Natural killer cell (primary cell): Measurements from ENCODE around the gene PRKCSH. TPM values are rescaled to one million over a fixed set of nuclear protein-coding genes. Genes with fewer than 3 reads are reported as not detected.
"Not testable (repeated sequence)": the region's sequence is repeated elsewhere in the genome, so short reads cannot be mapped to it uniquely, and the experiment has no call there.

ENCODE experiments used
- ATAC-seq, 3 donors: fragments of 150-1000 bp in 2 of 3; fragments of 200-7000 bp in 1 of 3; cut with Tn5 transposase; 1 replicate in 1 of 3; 2 replicates in 2 of 3; pipeline ENCODE4 v1.10.0; 2021; ENCODE audit warnings: mild to moderate bottlenecking in 2 of 3, moderate library complexity in 2 of 3
- DNase-seq, 2 donors: peaks; one replicate each; pipeline versions ENCODE4 v3.0.0 to v3.0.0-alpha.2; 2013 to 2021; ENCODE audit warnings: mixed read lengths in 1 of 2
- H3K27ac ChIP-seq: one replicate; pipeline ENCODE4 v1.5.1; 2013; ENCODE audit warnings: mild to moderate bottlenecking, low read length
- H3K27me3 ChIP-seq: one replicate; pipeline ENCODE4 v1.6.1; 2013; ENCODE audit warnings: low read length; ENCODE audit not compliant: control insufficient read depth, insufficient read depth
- H3K36me3 ChIP-seq: one replicate; pipeline ENCODE4 v1.6.1; 2013; ENCODE audit warnings: low read length; ENCODE audit not compliant: control insufficient read depth, insufficient read depth
- H3K4me1 ChIP-seq: one replicate; pipeline ENCODE4 v1.6.1; 2013; ENCODE audit warnings: low read length; ENCODE audit not compliant: control insufficient read depth, insufficient read depth
- H3K4me3 ChIP-seq: one replicate; pipeline ENCODE4 v1.5.1; 2013; ENCODE audit warnings: low read length
- H3K9me3 ChIP-seq: one replicate; pipeline ENCODE4 v1.6.1; 2013; ENCODE audit warnings: low read length; ENCODE audit not compliant: control insufficient read depth, insufficient read depth
- H3K27ac Mint-ChIP-seq, 2 donors: one replicate each; pipeline ENCODE4 v1.8.0; 2022; ENCODE audit warnings: mild to moderate bottlenecking in 2 of 2, mixed read lengths in 2 of 2, moderate library complexity in 1 of 2
- H3K27me3 Mint-ChIP-seq, 2 donors: one replicate each; pipeline ENCODE4 v1.8.0; 2022; ENCODE audit warnings: low read depth in 2 of 2, mixed read lengths in 2 of 2
- H3K36me3 Mint-ChIP-seq: one replicate; pipeline ENCODE4 v1.8.0; 2022; ENCODE audit warnings: mixed read lengths
- H3K4me1 Mint-ChIP-seq, 2 donors: one replicate each; pipeline ENCODE4 v1.8.0; 2022; ENCODE audit warnings: mixed read lengths in 2 of 2
- H3K4me3 Mint-ChIP-seq: one replicate; pipeline ENCODE4 v1.8.0; 2022; ENCODE audit warnings: mild to moderate bottlenecking, moderate library complexity, mixed read lengths
- H3K9me3 Mint-ChIP-seq, 2 donors: one replicate each; pipeline ENCODE4 v1.8.0; 2022; ENCODE audit warnings: mixed read lengths in 2 of 2
- CTCF ChIP-seq: fragments of 200-600 bp; IDR thresholded peaks from one replicate; pipeline ENCODE4 v1.8.0; 2022; ENCODE audit warnings: antibody characterized with exemption
- WGBS: methylation state at CpG from one replicate; pipeline ENCODE4 v1.1.7; 2013; ENCODE audit warnings: missing lambda C conversion rate; ENCODE audit not compliant: insufficient coverage; 5-methylcytosine and 5-hydroxymethylcytosine counted together
- intact Hi-C: fragments of 100-400 bp; cut with micrococcal nuclease; formaldehyde crosslinking; loops from one replicate; pipeline ENCODE4 v1.14.2; 2022
- total RNA-seq, 4 donors: library from RNA; stranded (reverse); fragments of 120-200 nt in 1 of 4; gene quantifications; one replicate each; pipeline versions ENCODE4 v1.2.3 to v1.2.4, GENCODE V29; 2013 to 2022

PRKCSH gene
- total RNA-seq, 3 donors from 2014 or later (not counting 1 experiment from before 2014, with no cell fraction given), result 320 to 367 (median 327) TPM

GRCh38 chr19:11425719-11426457, 9.5 kb upstream of the PRKCSH start:
- Mint-ChIP-seq H3K4me3 (no peak overlapping the region), H3K27me3 (peaks cover 21 to 23% of the 10 kb centered on the region in 2 donors), H3K9me3 (no peaks in the 10 kb centered on the region), H3K4me1 (peaks cover 25 to 31% of the 10 kb centered on the region in 2 donors), H3K27ac (no peak overlapping the region), H3K36me3 (no peaks in the 10 kb centered on the region)
- peaks cover 32% of the 10 kb centered on the region for H3K4me1 ChIP-seq
- H3K27ac ChIP-seq, result no peak overlapping the region
- no peaks in the 10 kb centered on the region for H3K9me3 ChIP-seq
- WGBS, result 92% methylated on average over 28 of the region's 28 CpGs
- peaks cover 27% of the 10 kb centered on the region for H3K27me3 ChIP-seq
- DNase-seq (no peak), ATAC-seq (no peak)
- H3K4me3 ChIP-seq, result no peak overlapping the region
- no peak for TF ChIP-seq CTCF
- intact Hi-C loops, result no loop called here
- H3K36me3 ChIP-seq, result no peaks in the 10 kb centered on the region

- no peaks in the 10 kb centered on the region for H3K9me3 Mint-ChIP-seq
- WGBS, result 96% methylated on average over 19 of the region's 19 CpGs
- peaks cover 20% of the 10 kb centered on the region for H3K27me3 ChIP-seq
- DNase-seq (no peak), ATAC-seq (no peak)
- no peak for TF ChIP-seq CTCF
- H3K4me3 Mint-ChIP-seq, result no peak overlapping the region
- no peak overlapping the region for H3K27ac ChIP-seq
- peaks cover 18 to 24% of the 10 kb centered on the region in 2 donors for H3K4me1 Mint-ChIP-seq
- H3K36me3 Mint-ChIP-seq, result no peaks in the 10 kb centered on the region
- no peak overlapping the region for H3K4me3 ChIP-seq
- H3K36me3 ChIP-seq, result no peaks in the 10 kb centered on the region
- peaks cover 25% of the 10 kb centered on the region for H3K4me1 ChIP-seq
- H3K27ac Mint-ChIP-seq, result no peak overlapping the region
- no peaks in the 10 kb centered on the region for H3K9me3 ChIP-seq
- intact Hi-C loops, result no loop called here
- H3K27me3 Mint-ChIP-seq, result peaks cover 14 to 16% of the 10 kb centered on the region in 2 donors
Measured at GRCh38 chr19:11426656-11427055, 8.8 kb upstream of the PRKCSH start.

- 88% methylated on average over 3 of the region's 3 CpGs for WGBS
- Mint-ChIP-seq H3K4me1 (peaks cover 21 to 29% of the 10 kb centered on the region in 2 donors), H3K27ac (peak overlapping the region in 1 of 2 donors; percentile 97)
- H3K4me3 ChIP-seq, DNase-seq, H3K9me3 Mint-ChIP-seq, H3K27me3 Mint-ChIP-seq, H3K9me3 ChIP-seq, H3K36me3 Mint-ChIP-seq, ATAC-seq, H3K27me3 ChIP-seq, H3K27ac ChIP-seq, intact Hi-C loops, H3K4me3 Mint-ChIP-seq: not testable (repeated sequence)
- Histone ChIP-seq H3K36me3 (peaks cover 10% of the 10 kb centered on the region), H3K4me1 (peaks cover 26% of the 10 kb centered on the region)
Measured at GRCh38 chr19:11433526-11433925, 1.9 kb upstream of the PRKCSH start.

- ATAC-seq (peak; percentile 0 to 2 (median 1)), DNase-seq (no peak)
- Mint-ChIP-seq H3K36me3 (no peaks in the 10 kb centered on the region), H3K9me3 (no peaks in the 10 kb centered on the region), H3K4me3 (peak overlapping the region; percentile 99), H3K27me3 (no peaks in the 10 kb centered on the region), H3K4me1 (peaks cover 21 to 29% of the 10 kb centered on the region in 2 donors), H3K27ac (peak overlapping the region; percentile 97 to 99)
- TF ChIP-seq CTCF, result no peak
- Histone ChIP-seq H3K4me3 (peak overlapping the region; percentile 84), H3K9me3 (no peaks in the 10 kb centered on the region), H3K4me1 (peaks cover 26% of the 10 kb centered on the region), H3K36me3 (peaks cover 10% of the 10 kb centered on the region), H3K27ac (peak overlapping the region; percentile 75), H3K27me3 (no peaks in the 10 kb centered on the region)
- WGBS, result 12% methylated on average over 9 of the region's 9 CpGs
- intact Hi-C loops, result loop anchor here (1.0 to 2.0 kb wide), 3 partner anchors 53 to 88 kb away; partner anchors contain the start of genes CCDC159, SWSAP1 and TMEM205
Measured at GRCh38 chr19:11434703-11435056, 755 bp upstream of the PRKCSH start.
